Stomach smooth muscle (tissue), 2 donors: ENCODE results near the gene GXYLT2.

Experiments used
- H3K27ac ChIP-seq: one replicate; pipeline ENCODE4 v1.7.0; 2013; ENCODE audit warnings: mild to moderate bottlenecking, low read length, inconsistent platforms
- H3K27me3 ChIP-seq, 2 donors: one replicate each; pipeline ENCODE4 v1.7.0; 2013; ENCODE audit warnings: low read length in 2 of 2; ENCODE audit not compliant: insufficient read depth in 2 of 2, control insufficient read depth in 1 of 2
- H3K36me3 ChIP-seq, 2 donors: one replicate each; pipeline ENCODE4 v1.7.0; 2013; ENCODE audit warnings: low read length in 2 of 2; ENCODE audit not compliant: control insufficient read depth in 2 of 2, insufficient read depth in 2 of 2
- H3K4me1 ChIP-seq: one replicate; pipeline ENCODE4 v1.7.0; 2013; ENCODE audit warnings: low read length; ENCODE audit not compliant: control insufficient read depth, insufficient read depth
- H3K4me3 ChIP-seq, 2 donors: one replicate each; pipeline ENCODE4 v1.7.0; 2013; ENCODE audit warnings: low read length in 2 of 2
- H3K9ac ChIP-seq, 2 donors: one replicate each; pipeline ENCODE4 v1.7.0; 2013; ENCODE audit warnings: low read length in 2 of 2, mild to moderate bottlenecking in 1 of 2
- H3K9me3 ChIP-seq, 2 donors: one replicate each; pipeline ENCODE4 v1.7.0; 2013; ENCODE audit warnings: low read length in 2 of 2; ENCODE audit not compliant: control insufficient read depth in 2 of 2
- donor health status: healthy.
- donor health status: Pancreatic carcinoma.

GXYLT2 gene

DNA sequence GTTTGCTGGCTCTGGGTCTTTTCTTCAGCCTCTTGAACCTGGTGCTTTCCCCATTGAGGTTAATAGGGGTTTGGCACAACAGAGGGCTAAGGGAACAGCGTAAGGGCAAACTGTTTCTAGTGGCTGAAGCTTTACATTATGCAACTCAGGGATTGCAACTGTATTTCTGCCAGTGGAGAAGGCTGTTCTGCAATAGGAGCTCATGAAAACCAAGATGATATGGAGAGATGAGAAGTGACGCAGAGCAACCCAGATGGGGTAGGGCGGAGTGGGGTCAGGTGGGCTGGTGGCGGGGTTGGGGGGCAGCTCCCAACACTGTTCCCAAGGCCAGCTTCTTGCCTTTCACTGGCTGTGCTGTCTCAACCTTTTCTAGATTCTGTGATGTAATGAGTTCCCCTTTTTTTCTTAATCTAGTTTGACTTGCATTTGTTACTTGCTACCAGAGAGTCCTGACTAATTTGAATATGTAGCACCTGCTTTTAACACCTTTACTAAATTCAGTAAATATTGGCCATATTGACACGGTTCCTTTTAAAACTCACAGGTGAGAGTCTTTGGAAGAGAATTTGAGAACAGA is 7.2 kb downstream of the GXYLT2 start:
- no peak overlapping the region for H3K9ac ChIP-seq
- H3K27me3 ChIP-seq, result no peaks in the 10 kb centered on the region
- peaks cover 0 to 2% of the 10 kb centered on the region in 2 donors for H3K36me3 ChIP-seq
- no peaks in the 10 kb centered on the region for H3K9me3 ChIP-seq
- no peak overlapping the region for H3K27ac ChIP-seq
- peaks cover 6% of the 10 kb centered on the region for H3K4me1 ChIP-seq
- H3K4me3 ChIP-seq, result no peak overlapping the region

DNA sequence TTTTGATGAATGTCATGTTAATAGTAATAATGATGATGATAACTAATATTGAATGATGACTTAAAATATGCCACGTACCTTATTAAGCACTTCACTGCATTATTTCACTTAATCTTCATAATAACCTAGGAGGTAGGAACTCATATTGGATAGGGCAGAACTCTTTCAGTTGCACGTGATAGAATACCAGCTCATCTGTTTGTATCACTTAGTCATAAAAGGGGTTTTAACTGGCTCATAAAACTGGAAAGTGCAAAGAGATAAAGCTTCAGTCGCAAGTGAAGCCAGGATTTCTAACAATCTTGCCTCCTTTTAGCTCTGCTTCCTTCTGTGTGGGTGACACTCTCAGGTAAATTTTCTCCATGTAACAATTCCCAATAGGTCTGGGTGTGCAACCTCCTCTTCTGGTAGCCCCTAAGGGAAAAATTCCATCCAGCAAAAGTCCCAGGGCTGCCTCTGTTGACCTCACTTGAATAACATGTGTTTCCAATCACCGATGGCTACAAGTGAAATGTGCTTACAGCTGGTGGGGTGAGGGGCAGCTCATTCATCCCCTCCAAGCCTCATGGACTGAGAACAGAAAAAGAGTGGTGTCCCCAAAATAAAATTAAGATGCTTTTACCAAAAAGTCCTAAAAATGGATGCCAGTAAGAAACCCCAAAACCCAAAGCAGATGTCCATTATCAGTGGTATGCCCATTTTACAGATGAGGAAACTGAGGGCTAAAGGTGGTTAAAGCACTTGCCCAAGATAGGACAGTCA is 9.3 kb downstream of the GXYLT2 start:
- no peak overlapping the region for H3K27ac ChIP-seq
- no peak overlapping the region for H3K4me3 ChIP-seq
- no peaks in the 10 kb centered on the region for H3K9me3 ChIP-seq
- H3K4me1 ChIP-seq, result peaks cover 4% of the 10 kb centered on the region
- H3K36me3 ChIP-seq, result peaks cover 0 to 2% of the 10 kb centered on the region in 2 donors
- H3K27me3 ChIP-seq, result no peaks in the 10 kb centered on the region
- H3K9ac ChIP-seq, result no peak overlapping the region

DNA sequence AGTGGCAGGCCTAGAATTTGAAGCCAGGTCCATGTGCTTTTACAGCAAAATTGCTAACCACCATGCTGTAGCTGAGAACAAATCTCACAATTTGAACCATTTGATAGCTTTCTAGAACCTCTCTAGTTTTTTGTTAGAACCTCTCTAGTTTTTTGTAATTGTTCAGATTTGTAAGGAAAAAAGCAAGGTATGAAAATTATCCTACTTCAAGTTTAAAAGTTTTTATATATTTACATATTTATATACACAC is 9.8 kb downstream of the GXYLT2 start:
- H3K9ac ChIP-seq, result no peak overlapping the region
- H3K9me3 ChIP-seq, result no peaks in the 10 kb centered on the region
- no peak overlapping the region for H3K27ac ChIP-seq
- no peak overlapping the region for H3K4me3 ChIP-seq
- no peaks in the 10 kb centered on the region for H3K27me3 ChIP-seq
- H3K4me1 ChIP-seq, result peaks cover 4% of the 10 kb centered on the region
- peaks cover 0 to 2% of the 10 kb centered on the region in 2 donors for H3K36me3 ChIP-seq

DNA sequence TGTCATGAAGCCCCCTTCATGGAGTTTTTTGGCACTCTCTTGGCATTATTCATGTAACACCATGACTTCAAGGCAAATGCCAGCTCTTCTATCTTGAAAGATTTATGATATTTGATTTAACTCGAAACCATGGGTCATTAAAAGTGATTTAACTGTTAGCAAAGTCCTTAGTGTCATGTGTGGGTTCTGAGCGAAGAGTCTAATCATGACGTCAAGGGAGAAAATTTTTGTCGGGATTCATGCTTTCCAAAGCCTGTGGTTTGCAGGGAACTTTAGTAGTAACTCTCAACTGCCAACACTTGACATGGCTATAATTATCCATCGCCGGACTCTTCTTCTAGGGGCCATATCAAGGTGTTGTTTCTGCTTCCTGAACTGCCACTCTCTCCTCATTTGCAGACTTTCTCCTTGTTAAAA is 11.5 kb downstream of the GXYLT2 start:
- Histone ChIP-seq H3K27ac (no peak overlapping the region), H3K27me3 (peaks cover 0 to 2% of the 10 kb centered on the region in 2 donors), H3K4me3 (no peak overlapping the region), H3K36me3 (no peaks in the 10 kb centered on the region), H3K4me1 (no peaks in the 10 kb centered on the region), H3K9me3 (no peaks in the 10 kb centered on the region), H3K9ac (no peak overlapping the region)

DNA sequence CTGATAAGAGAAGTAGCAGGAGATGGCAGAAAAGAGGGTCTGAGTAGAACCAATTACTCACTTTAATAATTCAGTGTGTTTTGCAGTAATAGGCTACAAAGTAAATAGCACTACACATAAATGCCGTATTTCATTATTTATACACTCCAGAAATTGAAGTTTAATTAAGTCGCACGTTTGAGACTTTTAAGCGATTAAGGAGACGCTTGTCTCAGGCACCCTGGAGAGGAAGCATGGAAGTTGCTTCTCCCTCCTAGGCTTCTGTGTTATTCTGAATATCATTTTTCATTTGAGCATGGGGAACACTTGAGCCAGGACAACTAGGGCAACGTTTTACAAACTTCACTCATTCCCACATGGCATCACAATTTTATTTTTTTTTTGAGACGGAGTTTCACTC is 12.2 kb downstream of the GXYLT2 start:
- no peak overlapping the region for H3K4me3 ChIP-seq
- no peak overlapping the region for H3K27ac ChIP-seq
- H3K9ac ChIP-seq, result no peak overlapping the region
- peaks cover 0 to 2% of the 10 kb centered on the region in 2 donors for H3K27me3 ChIP-seq
- no peaks in the 10 kb centered on the region for H3K9me3 ChIP-seq
- H3K36me3 ChIP-seq, result no peaks in the 10 kb centered on the region
- no peaks in the 10 kb centered on the region for H3K4me1 ChIP-seq

DNA sequence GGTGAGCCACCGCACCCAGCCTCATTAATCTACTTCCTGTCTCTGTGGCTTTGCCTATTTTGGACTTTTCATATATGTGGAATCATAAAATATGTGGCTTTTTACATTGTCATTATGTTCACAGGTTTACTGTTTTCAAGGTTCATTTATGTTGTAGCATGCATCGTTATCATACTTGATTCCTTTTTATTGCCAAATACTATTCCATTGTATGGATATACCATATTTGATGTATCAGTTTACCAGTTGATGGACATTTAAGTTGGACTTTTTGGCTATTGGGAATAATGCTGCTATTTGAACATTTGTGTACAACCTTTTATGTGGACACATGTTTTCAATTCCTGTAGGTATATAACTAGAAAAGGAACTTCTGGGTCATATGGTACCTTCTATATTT is 14.0 kb downstream of the GXYLT2 start:
- Histone ChIP-seq H3K36me3 (no peaks in the 10 kb centered on the region), H3K27ac (no peak overlapping the region), H3K4me3 (no peak overlapping the region), H3K27me3 (peaks cover 0 to 2% of the 10 kb centered on the region in 2 donors), H3K4me1 (no peaks in the 10 kb centered on the region), H3K9ac (no peak overlapping the region), H3K9me3 (no peaks in the 10 kb centered on the region)

DNA sequence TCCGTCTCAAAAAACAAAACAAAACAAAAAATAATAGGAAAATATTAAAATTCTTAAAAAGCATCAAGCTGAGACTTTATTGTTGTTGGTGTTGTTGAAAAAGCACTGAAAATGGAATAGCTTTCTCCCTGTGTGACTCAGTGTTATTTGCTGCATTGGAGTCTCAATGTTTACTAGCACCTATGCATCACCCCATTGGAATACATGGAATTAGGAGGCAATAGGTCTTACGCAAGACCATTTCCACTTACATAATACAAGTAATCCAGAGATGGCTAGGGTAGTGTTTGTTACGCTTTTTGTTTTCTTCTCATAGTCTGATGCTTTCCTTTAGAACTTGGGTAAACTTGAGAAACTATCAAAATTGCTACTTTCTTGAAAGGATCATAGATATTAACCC is 15.2 kb downstream of the GXYLT2 start:
- H3K27me3 ChIP-seq, result peaks cover 0 to 2% of the 10 kb centered on the region in 2 donors
- H3K4me1 ChIP-seq, result peaks cover 2% of the 10 kb centered on the region
- H3K27ac ChIP-seq, result no peak overlapping the region
- H3K36me3 ChIP-seq, result no peaks in the 10 kb centered on the region
- no peak overlapping the region for H3K9ac ChIP-seq
- no peaks in the 10 kb centered on the region for H3K9me3 ChIP-seq
- no peak overlapping the region for H3K4me3 ChIP-seq

DNA sequence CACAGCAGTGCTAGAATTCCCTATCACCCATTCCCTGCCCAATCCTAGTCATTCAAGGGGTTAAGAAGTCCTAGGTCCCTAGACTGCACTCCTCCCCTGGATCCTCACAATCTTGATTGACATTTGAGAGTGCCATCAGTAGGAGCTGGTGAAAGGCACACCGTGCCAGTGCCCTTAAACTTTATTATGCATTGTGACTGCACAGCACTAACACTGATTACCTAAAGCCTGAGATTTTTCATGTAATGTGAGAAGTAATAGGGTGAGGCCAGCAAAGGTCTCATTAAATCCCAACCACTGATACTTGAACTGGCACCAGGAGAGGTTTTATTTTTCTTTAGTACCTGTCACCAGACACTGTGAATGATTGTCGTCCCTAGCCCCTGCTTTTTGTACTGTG is 16.3 kb downstream of the GXYLT2 start:
- peaks cover 0 to 2% of the 10 kb centered on the region in 2 donors for H3K27me3 ChIP-seq
- peaks cover 6% of the 10 kb centered on the region for H3K4me1 ChIP-seq
- H3K9ac ChIP-seq, result no peak overlapping the region

DNA sequence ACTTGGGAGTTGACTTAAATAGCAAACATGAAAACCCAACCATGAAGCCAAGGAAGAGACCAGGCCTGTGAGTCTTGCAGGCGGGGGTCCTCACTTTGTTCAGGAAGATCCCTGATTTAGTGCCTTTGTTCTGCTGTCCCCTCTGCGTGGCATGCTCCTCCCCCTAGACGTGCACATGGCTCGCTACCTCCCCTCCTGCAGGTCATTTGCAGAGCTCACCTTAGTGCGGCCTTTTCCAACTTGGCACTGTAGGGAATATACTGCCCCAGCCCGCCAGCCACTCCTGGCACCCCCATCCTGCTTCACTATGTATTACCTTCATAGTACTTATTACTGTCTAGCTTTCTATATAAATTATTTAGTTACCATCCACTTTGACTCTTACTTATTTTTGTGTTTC is 18.3 kb downstream of the GXYLT2 start:
- no peak overlapping the region for H3K9ac ChIP-seq
- H3K36me3 ChIP-seq, result no peaks in the 10 kb centered on the region
- no peaks in the 10 kb centered on the region for H3K9me3 ChIP-seq
- H3K4me1 ChIP-seq, result peaks cover 6% of the 10 kb centered on the region
- no peak overlapping the region for H3K27ac ChIP-seq
- no peak overlapping the region for H3K4me3 ChIP-seq
- H3K27me3 ChIP-seq, result peaks cover 0 to 2% of the 10 kb centered on the region in 2 donors

More for the DNA sequence above, 16.3 kb downstream of the GXYLT2 start:
- no peak overlapping the region for H3K4me3 ChIP-seq
- no peaks in the 10 kb centered on the region for H3K9me3 ChIP-seq
- no peaks in the 10 kb centered on the region for H3K36me3 ChIP-seq
- no peak overlapping the region for H3K27ac ChIP-seq

DNA sequence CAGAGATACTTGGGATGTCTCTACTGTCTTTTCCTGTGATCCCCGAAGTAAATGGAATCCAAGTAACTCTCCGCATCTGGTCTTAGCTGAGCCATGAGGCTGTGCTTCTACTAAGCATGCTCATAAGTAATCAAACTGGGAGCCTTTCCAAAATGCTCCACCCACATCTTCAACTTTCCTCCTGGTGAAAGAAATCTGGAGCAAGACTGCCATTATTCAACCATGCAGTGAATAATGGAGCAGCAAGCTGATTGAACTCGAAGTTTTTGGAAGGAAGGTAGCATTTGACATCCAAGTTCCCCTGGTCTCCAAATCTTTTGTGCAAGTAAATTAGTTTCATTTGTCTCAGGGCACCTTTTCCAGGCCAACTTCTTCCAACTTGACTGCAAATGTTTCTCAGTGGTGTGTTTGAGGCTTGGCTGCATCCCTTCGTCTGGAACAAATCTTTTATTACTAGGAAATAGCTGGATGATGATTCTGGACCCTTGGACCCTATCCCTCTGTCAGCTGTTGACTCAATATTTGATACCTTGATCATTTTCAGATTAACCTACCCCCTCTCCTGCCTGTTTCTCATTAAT is 19.4 kb downstream of the GXYLT2 start:
- Histone ChIP-seq H3K4me3 (no peak overlapping the region), H3K9me3 (no peaks in the 10 kb centered on the region), H3K27me3 (peaks cover 0 to 2% of the 10 kb centered on the region in 2 donors), H3K9ac (no peak overlapping the region), H3K36me3 (no peaks in the 10 kb centered on the region), H3K27ac (peak overlapping the region; percentile 31), H3K4me1 (peaks cover 6% of the 10 kb centered on the region)
